GM12873 (cell line): Measurements from ENCODE around the gene SNX27.

Source experiments
- TF ChIP-seq, protein P1 (sequence below): IDR thresholded peaks from 2 replicates; pipeline ENCODE4 v1.5.1; 2012; ENCODE audit warnings: low read depth, mild to moderate bottlenecking, moderate library complexity, low read length, control low read depth; ENCODE audit not compliant: insufficient read depth; ENCODE audit errors: missing control alignments

The SNX27 gene

DNA sequence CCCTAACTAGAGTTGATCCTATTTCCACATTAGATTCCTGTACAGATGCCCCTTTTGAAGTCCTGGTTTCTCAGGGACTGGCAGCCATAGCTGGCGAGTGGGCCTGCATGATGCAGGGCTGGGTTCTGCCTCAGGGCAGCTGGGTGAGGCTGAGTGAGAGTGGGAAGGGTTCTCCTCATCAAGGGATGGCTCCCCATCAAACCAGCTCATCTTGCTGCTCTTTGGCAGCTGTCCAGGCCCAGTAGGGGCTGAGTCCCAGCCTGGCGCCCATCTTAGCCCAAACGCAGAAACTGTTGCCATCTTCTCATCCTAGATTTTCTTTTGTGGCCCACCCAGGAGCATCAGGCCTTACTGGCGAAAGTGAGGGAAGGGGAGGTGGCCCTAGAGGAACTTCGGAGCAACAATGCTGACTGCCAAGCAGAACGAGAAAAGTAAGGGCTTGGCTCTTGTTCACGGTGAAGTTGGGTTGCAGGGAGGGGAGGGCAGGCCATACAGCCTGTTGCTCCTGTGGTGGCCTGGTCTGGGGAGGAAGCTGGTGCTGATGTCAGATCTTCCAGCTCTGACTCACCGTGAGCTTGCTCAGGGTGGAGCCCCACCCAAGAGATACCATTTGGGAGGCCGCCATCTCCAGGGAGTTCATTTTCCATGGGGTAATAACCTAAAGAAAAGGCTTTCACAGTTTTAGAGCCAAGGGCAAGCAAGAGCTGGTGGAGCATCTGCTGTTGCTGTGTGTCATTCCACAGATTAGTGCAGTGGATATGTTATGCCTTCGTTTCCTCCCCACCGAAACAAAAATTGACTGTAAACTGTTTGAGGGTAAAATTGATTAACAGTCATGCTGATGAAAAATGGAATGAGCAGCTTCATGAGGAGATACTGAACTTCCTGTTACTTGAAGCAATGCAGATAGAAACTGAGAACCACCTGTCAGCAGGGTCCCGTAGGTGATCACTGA lies 37.0 kb upstream of the SNX27 start:
- TF ChIP-seq, protein P1, sequence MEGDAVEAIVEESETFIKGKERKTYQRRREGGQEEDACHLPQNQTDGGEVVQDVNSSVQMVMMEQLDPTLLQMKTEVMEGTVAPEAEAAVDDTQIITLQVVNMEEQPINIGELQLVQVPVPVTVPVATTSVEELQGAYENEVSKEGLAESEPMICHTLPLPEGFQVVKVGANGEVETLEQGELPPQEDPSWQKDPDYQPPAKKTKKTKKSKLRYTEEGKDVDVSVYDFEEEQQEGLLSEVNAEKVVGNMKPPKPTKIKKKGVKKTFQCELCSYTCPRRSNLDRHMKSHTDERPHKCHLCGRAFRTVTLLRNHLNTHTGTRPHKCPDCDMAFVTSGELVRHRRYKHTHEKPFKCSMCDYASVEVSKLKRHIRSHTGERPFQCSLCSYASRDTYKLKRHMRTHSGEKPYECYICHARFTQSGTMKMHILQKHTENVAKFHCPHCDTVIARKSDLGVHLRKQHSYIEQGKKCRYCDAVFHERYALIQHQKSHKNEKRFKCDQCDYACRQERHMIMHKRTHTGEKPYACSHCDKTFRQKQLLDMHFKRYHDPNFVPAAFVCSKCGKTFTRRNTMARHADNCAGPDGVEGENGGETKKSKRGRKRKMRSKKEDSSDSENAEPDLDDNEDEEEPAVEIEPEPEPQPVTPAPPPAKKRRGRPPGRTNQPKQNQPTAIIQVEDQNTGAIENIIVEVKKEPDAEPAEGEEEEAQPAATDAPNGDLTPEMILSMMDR = no peak

GRCh38 chr1:151577173-151577572 lies 34.7 kb upstream of the SNX27 start:
- TF ChIP-seq, protein P1 = no peak

DNA sequence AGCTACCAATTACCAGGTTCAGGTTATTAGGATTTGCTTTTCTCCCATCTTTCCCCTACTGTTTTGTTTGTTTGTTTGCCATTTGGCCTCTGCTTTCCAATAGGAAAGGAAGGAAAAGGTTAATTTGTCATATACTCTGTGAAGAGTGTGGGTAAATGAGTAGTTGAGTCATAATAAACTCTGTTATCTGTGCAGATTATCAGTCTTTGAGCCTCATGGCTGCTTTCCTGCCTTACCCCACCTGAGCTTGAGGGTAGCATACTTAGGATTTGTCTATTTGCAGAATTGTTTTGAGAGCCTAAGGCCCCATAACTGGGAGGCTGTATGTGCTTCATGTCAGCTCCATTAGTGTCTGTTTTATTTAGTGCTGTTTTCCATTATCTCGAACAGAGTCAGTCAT lies 32.9 kb upstream of the SNX27 start:
- TF ChIP-seq, protein P1 = no peak

DNA sequence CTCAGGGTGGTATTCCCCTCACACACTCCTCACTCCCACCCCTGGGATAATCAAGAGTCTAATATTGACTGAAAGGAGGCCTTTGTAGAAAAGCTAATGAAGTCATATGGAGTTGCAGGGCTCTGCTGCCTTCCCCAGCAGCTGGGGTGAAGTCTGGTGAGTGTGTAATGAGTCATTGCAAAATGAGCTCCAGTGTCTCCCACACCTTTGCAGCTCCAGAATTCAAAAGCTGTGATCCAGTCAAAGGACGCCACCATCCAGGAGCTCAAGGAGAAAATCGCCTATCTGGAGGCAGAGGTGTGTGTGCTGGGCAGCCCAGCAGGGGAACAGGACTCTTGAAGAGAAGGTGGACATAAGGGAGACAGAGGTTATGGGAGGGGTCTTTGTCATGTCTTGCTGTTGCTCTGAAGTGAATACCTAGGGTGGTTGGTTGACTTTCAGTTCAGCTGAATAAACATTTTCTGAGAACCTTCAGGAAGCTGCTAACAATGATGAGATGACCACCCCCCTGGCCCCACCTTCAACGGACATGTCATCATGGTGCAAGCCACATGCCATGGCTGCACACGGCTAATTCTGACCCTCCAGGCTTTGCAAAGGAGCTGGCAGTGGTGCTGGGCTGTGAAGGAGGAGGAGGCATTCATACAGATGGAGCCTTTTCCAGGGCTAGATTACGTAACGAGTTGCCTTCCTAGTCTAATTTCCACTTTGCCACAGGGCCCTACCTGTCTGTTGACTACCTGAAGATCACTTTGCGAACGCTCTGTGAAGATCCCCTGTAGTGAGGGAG lies 32.2 kb upstream of the SNX27 start:
- TF ChIP-seq, protein P1 = no peak

GRCh38 chr1:151581451-151581850 lies 30.4 kb upstream of the SNX27 start:
- TF ChIP-seq, protein P1 = no peak

DNA sequence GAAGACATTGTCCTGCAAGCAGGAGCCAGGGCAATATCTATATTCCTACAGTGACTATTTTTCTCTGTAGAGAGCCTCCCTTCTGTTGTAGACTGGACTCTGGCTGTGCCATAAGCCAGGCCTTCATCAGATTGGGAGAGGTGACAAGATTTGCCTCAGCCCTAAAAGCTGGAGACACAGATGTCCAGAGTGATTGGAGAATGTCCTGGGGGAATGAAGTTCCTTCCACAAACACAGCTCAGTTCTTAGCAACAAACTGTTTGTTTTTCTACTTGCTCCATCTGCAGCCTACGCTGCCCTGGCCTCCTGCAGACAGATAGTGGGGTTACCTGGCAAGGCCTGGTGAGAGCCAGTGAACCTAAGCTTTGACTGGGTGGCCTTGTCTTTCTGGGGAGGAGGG lies 29.9 kb upstream of the SNX27 start:
- TF ChIP-seq, protein P1 = no peak

DNA sequence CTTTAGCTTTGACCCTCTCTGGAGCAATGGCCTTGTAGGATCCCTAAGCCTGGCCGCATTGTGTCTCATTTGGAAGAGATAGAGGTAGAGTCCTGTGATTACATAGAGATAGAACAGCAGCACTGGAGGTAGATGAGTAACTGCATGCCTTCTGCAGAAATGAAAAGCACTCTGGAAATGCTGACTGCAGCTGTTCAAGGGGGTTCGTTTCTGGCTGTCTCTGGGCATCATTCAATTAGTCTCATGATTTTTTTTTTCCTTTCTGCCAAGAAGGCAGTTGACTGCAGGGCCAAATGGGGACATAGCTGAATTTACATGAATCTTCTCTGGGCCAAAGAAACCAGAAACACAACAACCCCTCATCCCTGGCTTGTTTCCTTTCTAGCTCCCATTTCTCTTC lies 28.1 kb upstream of the SNX27 start:
- TF ChIP-seq, protein P1 = no peak
